Activated T-helper 2 cell treated with anti-CD3 and anti-CD28 coated beads, Interferon-gamma antibody, Interleukin-2, Interleukin-4, amounts not matched to agents 10 μg/mL and 5 μg/mL and 100 μg/mL, durations not matched to agents 14 hours and 24 hours and 36 hours (primary cell): ENCODE measurements around the gene ALK. TPM values are rescaled to one million over a fixed set of nuclear protein-coding genes. Genes with fewer than 3 reads are reported as not detected.

Experiments used
- DNase-seq: peaks from one replicate; pipeline ENCODE4 v3.0.0; 2021; ENCODE audit warnings: low spot score
- H3K27ac Mint-ChIP-seq: one replicate; pipeline ENCODE4 v1.8.0; 2021; ENCODE audit warnings: mixed read lengths
- H3K27me3 Mint-ChIP-seq: one replicate; pipeline ENCODE4 v1.8.0; 2021; ENCODE audit warnings: low read depth, mixed read lengths
- H3K36me3 Mint-ChIP-seq: one replicate; pipeline ENCODE4 v1.8.0; 2021; ENCODE audit warnings: low read depth, mixed read lengths
- H3K4me1 Mint-ChIP-seq: one replicate; pipeline ENCODE4 v1.8.0; 2021; ENCODE audit warnings: low read depth, mixed read lengths
- H3K4me3 Mint-ChIP-seq: one replicate; pipeline ENCODE4 v1.8.0; 2021; ENCODE audit warnings: low read depth, mild to moderate bottlenecking, moderate library complexity, mixed read lengths
- H3K9me3 Mint-ChIP-seq: one replicate; pipeline ENCODE4 v1.8.0; 2021; ENCODE audit warnings: mixed read lengths
- intact Hi-C: fragments of 100-400 bp; cut with micrococcal nuclease; formaldehyde crosslinking; loops from one replicate; pipeline ENCODE4 v1.15.1; 2023
- total RNA-seq: library from RNA; stranded (reverse); gene quantifications from 2 replicates; pipeline ENCODE4 v1.2.3, GENCODE V29; 2022

Gene ALK
- total RNA-seq, 1 donor from 2014 or later, result not detected

GRCh38 chr2:29610569-29610968, 310.8 kb downstream of the ALK start:
- Mint-ChIP-seq H3K27me3 (peaks cover 18% of the 10 kb centered on the region), H3K36me3 (no peaks in the 10 kb centered on the region), H3K9me3 (no peaks in the 10 kb centered on the region), H3K4me3 (no peak overlapping the region), H3K27ac (no peak overlapping the region), H3K4me1 (peaks cover 14% of the 10 kb centered on the region)
- no peak for DNase-seq
- intact Hi-C loops, result no loop called here

GRCh38 chr2:29607038-29607420, 314.4 kb downstream of the ALK start:
- no peak for DNase-seq
- no peaks in the 10 kb centered on the region for H3K9me3 Mint-ChIP-seq
- peaks cover 14% of the 10 kb centered on the region for H3K4me1 Mint-ChIP-seq
- no peak overlapping the region for H3K4me3 Mint-ChIP-seq
- H3K27me3 Mint-ChIP-seq, result peaks cover 18% of the 10 kb centered on the region
- intact Hi-C loops, result no loop called here
- no peak overlapping the region for H3K27ac Mint-ChIP-seq
- H3K36me3 Mint-ChIP-seq, result no peaks in the 10 kb centered on the region

GRCh38 chr2:29606104-29607037, 315.0 kb downstream of the ALK start:
- no peak overlapping the region for H3K4me3 Mint-ChIP-seq
- no peaks in the 10 kb centered on the region for H3K9me3 Mint-ChIP-seq
- peaks cover 14% of the 10 kb centered on the region for H3K4me1 Mint-ChIP-seq
- DNase-seq, result no peak
- no peak overlapping the region for H3K27ac Mint-ChIP-seq
- peaks cover 16% of the 10 kb centered on the region for H3K27me3 Mint-ChIP-seq
- H3K36me3 Mint-ChIP-seq, result no peaks in the 10 kb centered on the region
- intact Hi-C loops, result no loop called here

GRCh38 chr2:29603341-29603740, 318.0 kb downstream of the ALK start:
- no peak overlapping the region for H3K27ac Mint-ChIP-seq
- DNase-seq, result no peak
- no peak overlapping the region for H3K4me3 Mint-ChIP-seq
- H3K27me3 Mint-ChIP-seq, result peaks cover 8% of the 10 kb centered on the region
- peaks cover 14% of the 10 kb centered on the region for H3K4me1 Mint-ChIP-seq
- no peaks in the 10 kb centered on the region for H3K9me3 Mint-ChIP-seq
- intact Hi-C loops, result no loop called here
- H3K36me3 Mint-ChIP-seq, result no peaks in the 10 kb centered on the region

- Mint-ChIP-seq H3K4me1 (peaks cover 2% of the 10 kb centered on the region), H3K27ac (no peak overlapping the region), H3K4me3 (no peak overlapping the region), H3K36me3 (no peaks in the 10 kb centered on the region), H3K9me3 (no peaks in the 10 kb centered on the region), H3K27me3 (peaks cover 6% of the 10 kb centered on the region)
- intact Hi-C loops, result no loop called here
- no peak for DNase-seq
Measured at GRCh38 chr2:29601872-29602271, 319.5 kb downstream of the ALK start.

- H3K27me3 Mint-ChIP-seq, result peaks cover 6% of the 10 kb centered on the region
- H3K27ac Mint-ChIP-seq, result no peak overlapping the region
- H3K4me1 Mint-ChIP-seq, result no peaks in the 10 kb centered on the region
- no peaks in the 10 kb centered on the region for H3K9me3 Mint-ChIP-seq
- H3K4me3 Mint-ChIP-seq, result no peak overlapping the region
- intact Hi-C loops, result no loop called here
- no peak for DNase-seq
- no peaks in the 10 kb centered on the region for H3K36me3 Mint-ChIP-seq
Measured at GRCh38 chr2:29601321-29601720, 320.1 kb downstream of the ALK start.

- no peaks in the 10 kb centered on the region for H3K4me1 Mint-ChIP-seq
- no peaks in the 10 kb centered on the region for H3K9me3 Mint-ChIP-seq
- intact Hi-C loops, result no loop called here
- no peak overlapping the region for H3K27ac Mint-ChIP-seq
- DNase-seq, result no peak
- peaks cover 6% of the 10 kb centered on the region for H3K27me3 Mint-ChIP-seq
- H3K36me3 Mint-ChIP-seq, result no peaks in the 10 kb centered on the region
- H3K4me3 Mint-ChIP-seq, result no peak overlapping the region
Measured at GRCh38 chr2:29599946-29600345, 321.4 kb downstream of the ALK start.

- no peak overlapping the region for H3K27ac Mint-ChIP-seq
- no peaks in the 10 kb centered on the region for H3K36me3 Mint-ChIP-seq
- no peaks in the 10 kb centered on the region for H3K4me1 Mint-ChIP-seq
- no peak for DNase-seq
- H3K27me3 Mint-ChIP-seq, result peaks cover 6% of the 10 kb centered on the region
- intact Hi-C loops, result no loop called here
- no peak overlapping the region for H3K4me3 Mint-ChIP-seq
- no peaks in the 10 kb centered on the region for H3K9me3 Mint-ChIP-seq
Measured at GRCh38 chr2:29598978-29599377, 322.4 kb downstream of the ALK start.

- H3K27me3 Mint-ChIP-seq, result peaks cover 2% of the 10 kb centered on the region
- H3K27ac Mint-ChIP-seq, result no peak overlapping the region
- no peaks in the 10 kb centered on the region for H3K4me1 Mint-ChIP-seq
- no peak for DNase-seq
- no peaks in the 10 kb centered on the region for H3K9me3 Mint-ChIP-seq
- H3K4me3 Mint-ChIP-seq, result no peak overlapping the region
- intact Hi-C loops, result no loop called here
- H3K36me3 Mint-ChIP-seq, result no peaks in the 10 kb centered on the region
Measured at GRCh38 chr2:29597035-29597434, 324.4 kb downstream of the ALK start.

GRCh38 chr2:29596584-29596983, 324.8 kb downstream of the ALK start:
- intact Hi-C loops, result no loop called here
- H3K9me3 Mint-ChIP-seq, result no peaks in the 10 kb centered on the region
- H3K27me3 Mint-ChIP-seq, result peaks cover 2% of the 10 kb centered on the region
- no peaks in the 10 kb centered on the region for H3K4me1 Mint-ChIP-seq
- DNase-seq, result no peak
- H3K27ac Mint-ChIP-seq, result no peak overlapping the region
- H3K36me3 Mint-ChIP-seq, result no peaks in the 10 kb centered on the region
- no peak overlapping the region for H3K4me3 Mint-ChIP-seq

GRCh38 chr2:29591600-29591999, 329.8 kb downstream of the ALK start:
- H3K27ac Mint-ChIP-seq, result no peak overlapping the region
- H3K4me3 Mint-ChIP-seq, result no peak overlapping the region
- DNase-seq, result no peak
- H3K36me3 Mint-ChIP-seq, result no peaks in the 10 kb centered on the region
- H3K9me3 Mint-ChIP-seq, result no peaks in the 10 kb centered on the region
- no peaks in the 10 kb centered on the region for H3K4me1 Mint-ChIP-seq
- no peaks in the 10 kb centered on the region for H3K27me3 Mint-ChIP-seq
- intact Hi-C loops, result no loop called here

GRCh38 chr2:29590211-29590610, 331.2 kb downstream of the ALK start:
- no peaks in the 10 kb centered on the region for H3K36me3 Mint-ChIP-seq
- no peak overlapping the region for H3K4me3 Mint-ChIP-seq
- H3K27ac Mint-ChIP-seq, result no peak overlapping the region
- H3K9me3 Mint-ChIP-seq, result no peaks in the 10 kb centered on the region
- DNase-seq, result no peak
- no peaks in the 10 kb centered on the region for H3K4me1 Mint-ChIP-seq
- H3K27me3 Mint-ChIP-seq, result no peaks in the 10 kb centered on the region
- intact Hi-C loops, result no loop called here

- intact Hi-C loops, result no loop called here
- H3K27ac Mint-ChIP-seq, result no peak overlapping the region
- no peaks in the 10 kb centered on the region for H3K9me3 Mint-ChIP-seq
Measured at GRCh38 chr2:29589440-29590103, 331.8 kb downstream of the ALK start.

More at GRCh38 chr2:29589440-29590103, 331.8 kb downstream of the ALK start:
- Mint-ChIP-seq H3K4me3 (no peak overlapping the region), H3K27me3 (peaks cover under 1% of the 10 kb centered on the region), H3K4me1 (no peaks in the 10 kb centered on the region), H3K36me3 (no peaks in the 10 kb centered on the region)
- no peak for DNase-seq
